ENCODE measurements around the gene FRMD4A.

Gene FRMD4A

DNA sequence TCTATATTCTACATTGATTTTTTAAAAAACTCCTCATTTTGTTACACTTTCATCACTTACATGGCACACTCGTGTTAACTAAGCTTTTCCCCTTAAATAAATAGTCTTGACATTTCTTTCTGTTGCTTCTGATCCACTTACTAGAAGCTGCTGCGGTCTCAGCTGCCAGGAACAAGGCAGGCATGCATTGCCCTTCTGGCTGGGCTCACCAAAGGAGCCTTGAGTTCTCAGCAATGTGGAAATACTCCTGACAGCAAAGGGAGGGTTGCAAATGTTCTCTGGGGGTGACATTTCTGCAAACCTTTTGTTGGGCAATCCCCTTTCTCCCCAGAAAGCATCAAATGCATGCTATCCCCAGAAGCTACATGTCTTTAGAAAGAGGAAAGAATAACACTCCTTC is 393.9 kb downstream of the FRMD4A start:
- H3K4me3 ChIP-seq (replicated peaks; ENCODE audit: insufficient read depth, low read length): no peak overlapping the region
- no peaks in the 10 kb centered on the region for H3K27me3 ChIP-seq (ENCODE audit: insufficient read depth, poor library complexity, severe bottlenecking)
- TF ChIP-seq, protein P1, sequence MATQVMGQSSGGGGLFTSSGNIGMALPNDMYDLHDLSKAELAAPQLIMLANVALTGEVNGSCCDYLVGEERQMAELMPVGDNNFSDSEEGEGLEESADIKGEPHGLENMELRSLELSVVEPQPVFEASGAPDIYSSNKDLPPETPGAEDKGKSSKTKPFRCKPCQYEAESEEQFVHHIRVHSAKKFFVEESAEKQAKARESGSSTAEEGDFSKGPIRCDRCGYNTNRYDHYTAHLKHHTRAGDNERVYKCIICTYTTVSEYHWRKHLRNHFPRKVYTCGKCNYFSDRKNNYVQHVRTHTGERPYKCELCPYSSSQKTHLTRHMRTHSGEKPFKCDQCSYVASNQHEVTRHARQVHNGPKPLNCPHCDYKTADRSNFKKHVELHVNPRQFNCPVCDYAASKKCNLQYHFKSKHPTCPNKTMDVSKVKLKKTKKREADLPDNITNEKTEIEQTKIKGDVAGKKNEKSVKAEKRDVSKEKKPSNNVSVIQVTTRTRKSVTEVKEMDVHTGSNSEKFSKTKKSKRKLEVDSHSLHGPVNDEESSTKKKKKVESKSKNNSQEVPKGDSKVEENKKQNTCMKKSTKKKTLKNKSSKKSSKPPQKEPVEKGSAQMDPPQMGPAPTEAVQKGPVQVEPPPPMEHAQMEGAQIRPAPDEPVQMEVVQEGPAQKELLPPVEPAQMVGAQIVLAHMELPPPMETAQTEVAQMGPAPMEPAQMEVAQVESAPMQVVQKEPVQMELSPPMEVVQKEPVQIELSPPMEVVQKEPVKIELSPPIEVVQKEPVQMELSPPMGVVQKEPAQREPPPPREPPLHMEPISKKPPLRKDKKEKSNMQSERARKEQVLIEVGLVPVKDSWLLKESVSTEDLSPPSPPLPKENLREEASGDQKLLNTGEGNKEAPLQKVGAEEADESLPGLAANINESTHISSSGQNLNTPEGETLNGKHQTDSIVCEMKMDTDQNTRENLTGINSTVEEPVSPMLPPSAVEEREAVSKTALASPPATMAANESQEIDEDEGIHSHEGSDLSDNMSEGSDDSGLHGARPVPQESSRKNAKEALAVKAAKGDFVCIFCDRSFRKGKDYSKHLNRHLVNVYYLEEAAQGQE (IDR thresholded peaks at IDR 0.05; ENCODE audit: insufficient replicate concordance, low read depth): no peak
- TF ChIP-seq, protein P2, sequence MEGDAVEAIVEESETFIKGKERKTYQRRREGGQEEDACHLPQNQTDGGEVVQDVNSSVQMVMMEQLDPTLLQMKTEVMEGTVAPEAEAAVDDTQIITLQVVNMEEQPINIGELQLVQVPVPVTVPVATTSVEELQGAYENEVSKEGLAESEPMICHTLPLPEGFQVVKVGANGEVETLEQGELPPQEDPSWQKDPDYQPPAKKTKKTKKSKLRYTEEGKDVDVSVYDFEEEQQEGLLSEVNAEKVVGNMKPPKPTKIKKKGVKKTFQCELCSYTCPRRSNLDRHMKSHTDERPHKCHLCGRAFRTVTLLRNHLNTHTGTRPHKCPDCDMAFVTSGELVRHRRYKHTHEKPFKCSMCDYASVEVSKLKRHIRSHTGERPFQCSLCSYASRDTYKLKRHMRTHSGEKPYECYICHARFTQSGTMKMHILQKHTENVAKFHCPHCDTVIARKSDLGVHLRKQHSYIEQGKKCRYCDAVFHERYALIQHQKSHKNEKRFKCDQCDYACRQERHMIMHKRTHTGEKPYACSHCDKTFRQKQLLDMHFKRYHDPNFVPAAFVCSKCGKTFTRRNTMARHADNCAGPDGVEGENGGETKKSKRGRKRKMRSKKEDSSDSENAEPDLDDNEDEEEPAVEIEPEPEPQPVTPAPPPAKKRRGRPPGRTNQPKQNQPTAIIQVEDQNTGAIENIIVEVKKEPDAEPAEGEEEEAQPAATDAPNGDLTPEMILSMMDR (IDR thresholded peaks at IDR 0.05; ENCODE audit: insufficient read depth, low read length): no peak
- TF ChIP-seq POLR2AphosphoS5 (IDR thresholded peaks at IDR 0.05; ENCODE audit: low read depth): no peak
- no peak for TF ChIP-seq GABPA (IDR thresholded peaks at IDR 0.05; ENCODE audit: low read depth)
- TF ChIP-seq SPI1 (IDR thresholded peaks at IDR 0.05; ENCODE audit: borderline replicate concordance, low read depth): no peak
- no peak overlapping the region for H3K27ac ChIP-seq (replicated peaks)
- DNase-seq (ENCODE audit: low read depth in 1 of 2, low spot score in 1 of 2): no peak

DNA sequence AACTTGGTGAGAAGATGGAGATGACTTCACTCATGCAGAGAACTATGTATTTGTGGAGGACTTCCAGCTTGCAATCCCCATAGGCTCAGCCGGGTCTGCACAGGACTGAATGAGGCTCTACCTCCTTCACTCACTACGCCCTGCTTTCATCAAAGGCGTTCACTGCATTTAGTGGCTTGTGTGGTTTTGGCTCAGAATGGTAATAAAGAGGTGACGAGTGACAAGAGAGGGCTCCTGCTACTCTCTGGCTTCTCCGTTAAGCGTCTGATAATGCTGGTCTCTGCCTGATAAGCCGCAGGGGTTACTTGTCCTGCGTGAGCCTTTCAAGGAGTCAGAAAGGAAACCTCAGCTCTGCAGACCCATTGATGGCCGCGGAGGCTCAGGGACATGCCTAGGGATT is 400.6 kb downstream of the FRMD4A start:
- no peak for DNase-seq (ENCODE audit: low read depth in 1 of 2, low spot score in 1 of 2)
- TF ChIP-seq, protein P2 (IDR thresholded peaks at IDR 0.05; ENCODE audit: insufficient read depth, low read length): no peak
- TF ChIP-seq POLR2AphosphoS5 (IDR thresholded peaks at IDR 0.05; ENCODE audit: low read depth) (no peak), GABPA (IDR thresholded peaks at IDR 0.05; ENCODE audit: low read depth) (no peak), SPI1 (IDR thresholded peaks at IDR 0.05; ENCODE audit: borderline replicate concordance, low read depth) (no peak)
- TF ChIP-seq, protein P1 (IDR thresholded peaks at IDR 0.05; ENCODE audit: insufficient replicate concordance, low read depth): no peak
- H3K27me3 ChIP-seq (ENCODE audit: insufficient read depth, poor library complexity, severe bottlenecking): no peaks in the 10 kb centered on the region
- no peak overlapping the region for H3K27ac ChIP-seq (replicated peaks)
- no peak overlapping the region for H3K4me3 ChIP-seq (replicated peaks; ENCODE audit: insufficient read depth, low read length)

DNA sequence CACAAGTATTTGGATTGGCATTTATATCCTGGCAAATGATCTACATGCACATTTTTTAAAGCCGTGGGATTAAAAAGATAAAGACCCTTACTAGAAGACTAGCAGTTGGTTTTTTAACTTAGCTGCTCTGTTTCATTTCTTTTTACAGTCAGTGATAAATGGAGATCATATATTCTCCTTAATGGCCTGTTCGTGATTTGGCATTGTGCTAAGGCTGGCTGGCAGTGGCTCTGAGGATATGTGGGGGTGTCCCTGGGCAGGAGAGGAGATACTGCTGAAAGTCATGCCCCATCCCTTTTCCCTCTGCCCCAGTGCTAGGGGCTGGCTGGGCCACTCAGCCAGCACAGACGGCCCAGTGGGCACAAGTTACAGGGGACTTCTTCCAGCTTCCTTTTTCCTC is 402.3 kb downstream of the FRMD4A start:
- DNase-seq (ENCODE audit: low read depth in 1 of 2, low spot score in 1 of 2): no peak
- no peak overlapping the region for H3K27ac ChIP-seq (replicated peaks)
- TF ChIP-seq GABPA (IDR thresholded peaks at IDR 0.05; ENCODE audit: low read depth): no peak
- TF ChIP-seq, protein P2 (IDR thresholded peaks at IDR 0.05; ENCODE audit: insufficient read depth, low read length): no peak
- no peak for TF ChIP-seq SPI1 (IDR thresholded peaks at IDR 0.05; ENCODE audit: borderline replicate concordance, low read depth)
- no peak for TF ChIP-seq POLR2AphosphoS5 (IDR thresholded peaks at IDR 0.05; ENCODE audit: low read depth)
- TF ChIP-seq, protein P1 (IDR thresholded peaks at IDR 0.05; ENCODE audit: insufficient replicate concordance, low read depth): no peak
- H3K27me3 ChIP-seq (ENCODE audit: insufficient read depth, poor library complexity, severe bottlenecking): no peaks in the 10 kb centered on the region
- H3K4me3 ChIP-seq (replicated peaks; ENCODE audit: insufficient read depth, low read length): no peak overlapping the region

Measured in HL-60 (cell line).